Natural killer cell (primary cell): ENCODE results near the gene MMP17. TPM values are rescaled to one million over a fixed set of nuclear protein-coding genes. Genes with fewer than 3 reads are reported as not detected.

Experiments used
- ATAC-seq, 3 donors: fragments of 150-1000 bp in 2 of 3; fragments of 200-7000 bp in 1 of 3; cut with Tn5 transposase; 1 replicate in 1 of 3; 2 replicates in 2 of 3; pipeline ENCODE4 v1.10.0; 2021; ENCODE audit warnings: mild to moderate bottlenecking in 2 of 3, moderate library complexity in 2 of 3
- DNase-seq, 2 donors: peaks; one replicate each; pipeline versions ENCODE4 v3.0.0 to v3.0.0-alpha.2; 2013 to 2021; ENCODE audit warnings: mixed read lengths in 1 of 2
- H3K27ac ChIP-seq: one replicate; pipeline ENCODE4 v1.5.1; 2013; ENCODE audit warnings: mild to moderate bottlenecking, low read length
- H3K27me3 ChIP-seq: one replicate; pipeline ENCODE4 v1.6.1; 2013; ENCODE audit warnings: low read length; ENCODE audit not compliant: control insufficient read depth, insufficient read depth
- H3K36me3 ChIP-seq: one replicate; pipeline ENCODE4 v1.6.1; 2013; ENCODE audit warnings: low read length; ENCODE audit not compliant: control insufficient read depth, insufficient read depth
- H3K4me1 ChIP-seq: one replicate; pipeline ENCODE4 v1.6.1; 2013; ENCODE audit warnings: low read length; ENCODE audit not compliant: control insufficient read depth, insufficient read depth
- H3K4me3 ChIP-seq: one replicate; pipeline ENCODE4 v1.5.1; 2013; ENCODE audit warnings: low read length
- H3K9me3 ChIP-seq: one replicate; pipeline ENCODE4 v1.6.1; 2013; ENCODE audit warnings: low read length; ENCODE audit not compliant: control insufficient read depth, insufficient read depth
- H3K27ac Mint-ChIP-seq, 2 donors: one replicate each; pipeline ENCODE4 v1.8.0; 2022; ENCODE audit warnings: mild to moderate bottlenecking in 2 of 2, mixed read lengths in 2 of 2, moderate library complexity in 1 of 2
- H3K27me3 Mint-ChIP-seq, 2 donors: one replicate each; pipeline ENCODE4 v1.8.0; 2022; ENCODE audit warnings: low read depth in 2 of 2, mixed read lengths in 2 of 2
- H3K36me3 Mint-ChIP-seq: one replicate; pipeline ENCODE4 v1.8.0; 2022; ENCODE audit warnings: mixed read lengths
- H3K4me1 Mint-ChIP-seq, 2 donors: one replicate each; pipeline ENCODE4 v1.8.0; 2022; ENCODE audit warnings: mixed read lengths in 2 of 2
- H3K4me3 Mint-ChIP-seq: one replicate; pipeline ENCODE4 v1.8.0; 2022; ENCODE audit warnings: mild to moderate bottlenecking, moderate library complexity, mixed read lengths
- H3K9me3 Mint-ChIP-seq, 2 donors: one replicate each; pipeline ENCODE4 v1.8.0; 2022; ENCODE audit warnings: mixed read lengths in 2 of 2
- WGBS: methylation state at CpG from one replicate; pipeline ENCODE4 v1.1.7; 2013; ENCODE audit warnings: missing lambda C conversion rate; ENCODE audit not compliant: insufficient coverage; 5-methylcytosine and 5-hydroxymethylcytosine counted together
- intact Hi-C: fragments of 100-400 bp; cut with micrococcal nuclease; formaldehyde crosslinking; loops from one replicate; pipeline ENCODE4 v1.14.2; 2022
- total RNA-seq, 4 donors: library from RNA; stranded (reverse); fragments of 120-200 nt in 1 of 4; gene quantifications; one replicate each; pipeline versions ENCODE4 v1.2.3 to v1.2.4, GENCODE V29; 2013 to 2022
- TF ChIP-seq, protein P1 (sequence below): fragments of 200-600 bp; IDR thresholded peaks from one replicate; pipeline ENCODE4 v1.8.0; 2022; ENCODE audit warnings: antibody characterized with exemption

MMP17 gene
- total RNA-seq, 3 donors from 2014 or later (not counting 1 experiment from before 2014, with no cell fraction given), result 1.6 to 2.0 (median 1.7) TPM

DNA sequence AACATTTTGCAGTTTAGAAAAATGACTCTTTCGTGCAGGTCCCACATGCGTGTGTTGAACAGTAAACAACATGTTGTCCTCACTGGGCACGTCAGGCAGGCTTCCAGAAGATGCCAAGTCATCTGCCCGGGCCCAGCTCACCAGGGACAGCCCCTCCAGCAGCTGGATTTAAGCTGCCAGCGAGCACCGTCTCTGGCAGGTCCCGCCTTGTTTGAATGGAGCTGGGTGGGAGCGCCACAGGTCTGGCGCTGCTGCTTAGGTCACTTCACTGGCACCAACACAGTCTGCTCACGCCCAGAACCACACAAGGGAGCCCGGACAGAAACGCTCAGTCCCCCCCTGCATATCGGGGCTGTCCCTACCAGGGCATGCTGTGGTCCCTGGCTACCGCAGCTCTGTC is 33.1 kb upstream of the MMP17 start:
- WGBS, result 92% methylated on average over 14 of the region's 14 CpGs
- Histone ChIP-seq H3K9me3 (no peaks in the 10 kb centered on the region), H3K27me3 (no peaks in the 10 kb centered on the region), H3K4me1 (peaks cover 3% of the 10 kb centered on the region), H3K4me3 (no peak overlapping the region), H3K36me3 (peaks cover 48% of the 10 kb centered on the region), H3K27ac (no peak overlapping the region)
- H3K9me3 Mint-ChIP-seq, result no peaks in the 10 kb centered on the region
- ATAC-seq, result no peak
- H3K4me1 Mint-ChIP-seq, result peaks cover 0 to 4% of the 10 kb centered on the region in 2 donors
- intact Hi-C loops, result no loop called here
- H3K4me3 Mint-ChIP-seq, result no peak overlapping the region
- H3K27ac Mint-ChIP-seq, result no peak overlapping the region
- DNase-seq, result no peak
- H3K36me3 Mint-ChIP-seq, result no peaks in the 10 kb centered on the region
- TF ChIP-seq, protein P1, sequence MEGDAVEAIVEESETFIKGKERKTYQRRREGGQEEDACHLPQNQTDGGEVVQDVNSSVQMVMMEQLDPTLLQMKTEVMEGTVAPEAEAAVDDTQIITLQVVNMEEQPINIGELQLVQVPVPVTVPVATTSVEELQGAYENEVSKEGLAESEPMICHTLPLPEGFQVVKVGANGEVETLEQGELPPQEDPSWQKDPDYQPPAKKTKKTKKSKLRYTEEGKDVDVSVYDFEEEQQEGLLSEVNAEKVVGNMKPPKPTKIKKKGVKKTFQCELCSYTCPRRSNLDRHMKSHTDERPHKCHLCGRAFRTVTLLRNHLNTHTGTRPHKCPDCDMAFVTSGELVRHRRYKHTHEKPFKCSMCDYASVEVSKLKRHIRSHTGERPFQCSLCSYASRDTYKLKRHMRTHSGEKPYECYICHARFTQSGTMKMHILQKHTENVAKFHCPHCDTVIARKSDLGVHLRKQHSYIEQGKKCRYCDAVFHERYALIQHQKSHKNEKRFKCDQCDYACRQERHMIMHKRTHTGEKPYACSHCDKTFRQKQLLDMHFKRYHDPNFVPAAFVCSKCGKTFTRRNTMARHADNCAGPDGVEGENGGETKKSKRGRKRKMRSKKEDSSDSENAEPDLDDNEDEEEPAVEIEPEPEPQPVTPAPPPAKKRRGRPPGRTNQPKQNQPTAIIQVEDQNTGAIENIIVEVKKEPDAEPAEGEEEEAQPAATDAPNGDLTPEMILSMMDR, result no peak
- no peaks in the 10 kb centered on the region for H3K27me3 Mint-ChIP-seq

DNA sequence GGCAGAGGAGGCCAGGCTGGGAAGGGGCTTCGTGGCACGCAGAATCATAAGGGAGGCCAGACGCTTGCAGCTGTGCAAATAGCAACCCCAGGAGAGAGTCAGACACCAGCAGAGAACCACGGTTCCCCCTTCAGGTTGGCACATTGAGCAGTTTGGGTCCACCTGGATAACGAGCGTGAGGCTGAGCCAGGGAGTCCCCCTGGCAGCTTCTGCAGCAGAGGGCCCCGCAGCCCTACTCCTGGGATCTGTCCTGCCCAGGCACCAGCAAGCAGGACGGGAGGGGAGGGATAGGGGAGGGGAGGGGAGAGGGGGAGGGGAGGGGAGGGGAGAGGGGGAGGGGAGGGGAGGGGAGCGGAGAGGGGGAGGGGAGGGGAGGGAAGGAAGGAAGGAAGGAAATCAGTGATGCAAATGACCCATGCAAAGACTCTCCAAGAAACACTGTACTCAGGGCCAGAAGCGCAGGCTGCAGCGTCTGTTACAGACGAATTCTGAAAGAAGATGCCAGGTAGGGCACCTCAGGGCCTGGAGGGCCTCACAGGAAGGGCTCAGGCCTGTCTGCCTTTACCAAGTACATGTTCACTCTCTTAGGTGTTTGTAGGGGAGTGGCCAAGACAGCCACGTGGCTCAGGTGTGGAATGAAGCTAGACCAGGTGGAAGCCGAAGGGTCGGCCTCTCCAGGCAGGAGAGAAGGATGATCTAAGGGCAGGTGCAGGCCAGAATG is 32.3 kb upstream of the MMP17 start:
- Mint-ChIP-seq H3K27me3 (no peaks in the 10 kb centered on the region), H3K9me3 (no peaks in the 10 kb centered on the region), H3K36me3 (no peaks in the 10 kb centered on the region), H3K4me3 (no peak overlapping the region), H3K27ac (no peak overlapping the region), H3K4me1 (peaks cover 4 to 9% of the 10 kb centered on the region in 2 donors)
- Histone ChIP-seq H3K4me3 (no peak overlapping the region), H3K27ac (no peak overlapping the region), H3K4me1 (peaks cover 11% of the 10 kb centered on the region), H3K9me3 (no peaks in the 10 kb centered on the region), H3K36me3 (peaks cover 47% of the 10 kb centered on the region), H3K27me3 (no peaks in the 10 kb centered on the region)
- ATAC-seq (no peak), DNase-seq (no peak)
- TF ChIP-seq, protein P1, result no peak
- 87% methylated on average over 12 of the region's 15 CpGs for WGBS
- intact Hi-C loops, result no loop called here

DNA sequence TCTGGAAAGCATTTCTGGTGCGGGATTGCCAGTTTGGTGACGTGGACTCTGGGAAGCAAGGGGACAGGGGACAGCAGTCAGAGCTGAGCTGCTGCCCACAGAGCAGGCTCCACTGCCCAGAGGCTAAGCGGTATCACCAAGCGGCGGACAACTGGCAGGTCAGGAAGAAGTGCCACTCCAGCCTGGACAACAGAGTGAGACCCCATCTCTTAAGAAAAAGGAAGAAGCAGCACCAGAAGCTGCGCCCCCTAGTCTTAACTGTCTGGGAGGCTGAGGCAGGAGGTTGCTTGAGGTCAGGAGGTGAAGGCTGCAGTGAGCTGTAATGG is 31.8 kb upstream of the MMP17 start:
- intact Hi-C loops, result no loop called here
- Histone ChIP-seq H3K4me3 (no peak overlapping the region), H3K27ac (no peak overlapping the region), H3K27me3 (no peaks in the 10 kb centered on the region), H3K36me3 (peaks cover 47% of the 10 kb centered on the region), H3K9me3 (no peaks in the 10 kb centered on the region), H3K4me1 (peaks cover 11% of the 10 kb centered on the region)
- Mint-ChIP-seq H3K27me3 (no peaks in the 10 kb centered on the region), H3K9me3 (no peaks in the 10 kb centered on the region), H3K36me3 (no peaks in the 10 kb centered on the region), H3K4me1 (peaks cover 6 to 11% of the 10 kb centered on the region in 2 donors), H3K27ac (no peak overlapping the region), H3K4me3 (no peak overlapping the region)
- no peak for ATAC-seq
- no peak for DNase-seq
- TF ChIP-seq, protein P1, result no peak
- WGBS, result 98% methylated on average over 6 of the region's 6 CpGs
